GM12875 (cell line): ENCODE measurements around the gene APOM.

ENCODE experiments used
- H3K4me3 ChIP-seq: one replicate; pipeline ENCODE4 v1.5.1; 2011; ENCODE audit warnings: low read depth, low read length, control low read depth
- TF ChIP-seq, protein P1 (sequence below): IDR thresholded peaks from 2 replicates; pipeline ENCODE4 v1.5.1; 2011; ENCODE audit warnings: low read depth, mild to moderate bottlenecking, control low read depth, inconsistent platforms, low read length, moderate library complexity, borderline replicate concordance; ENCODE audit not compliant: insufficient read depth

The APOM gene

GRCh38 chr6:31692886-31693285, 37.2 kb downstream of the APOM start:
- TF ChIP-seq, protein P1, sequence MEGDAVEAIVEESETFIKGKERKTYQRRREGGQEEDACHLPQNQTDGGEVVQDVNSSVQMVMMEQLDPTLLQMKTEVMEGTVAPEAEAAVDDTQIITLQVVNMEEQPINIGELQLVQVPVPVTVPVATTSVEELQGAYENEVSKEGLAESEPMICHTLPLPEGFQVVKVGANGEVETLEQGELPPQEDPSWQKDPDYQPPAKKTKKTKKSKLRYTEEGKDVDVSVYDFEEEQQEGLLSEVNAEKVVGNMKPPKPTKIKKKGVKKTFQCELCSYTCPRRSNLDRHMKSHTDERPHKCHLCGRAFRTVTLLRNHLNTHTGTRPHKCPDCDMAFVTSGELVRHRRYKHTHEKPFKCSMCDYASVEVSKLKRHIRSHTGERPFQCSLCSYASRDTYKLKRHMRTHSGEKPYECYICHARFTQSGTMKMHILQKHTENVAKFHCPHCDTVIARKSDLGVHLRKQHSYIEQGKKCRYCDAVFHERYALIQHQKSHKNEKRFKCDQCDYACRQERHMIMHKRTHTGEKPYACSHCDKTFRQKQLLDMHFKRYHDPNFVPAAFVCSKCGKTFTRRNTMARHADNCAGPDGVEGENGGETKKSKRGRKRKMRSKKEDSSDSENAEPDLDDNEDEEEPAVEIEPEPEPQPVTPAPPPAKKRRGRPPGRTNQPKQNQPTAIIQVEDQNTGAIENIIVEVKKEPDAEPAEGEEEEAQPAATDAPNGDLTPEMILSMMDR: no peak
- no peak overlapping the region for H3K4me3 ChIP-seq

- H3K4me3 ChIP-seq: no peak overlapping the region
- TF ChIP-seq, protein P1: no peak
These were observed 37.8 kb downstream of the APOM start for GRCh38 chr6:31693535-31693934.

DNA sequence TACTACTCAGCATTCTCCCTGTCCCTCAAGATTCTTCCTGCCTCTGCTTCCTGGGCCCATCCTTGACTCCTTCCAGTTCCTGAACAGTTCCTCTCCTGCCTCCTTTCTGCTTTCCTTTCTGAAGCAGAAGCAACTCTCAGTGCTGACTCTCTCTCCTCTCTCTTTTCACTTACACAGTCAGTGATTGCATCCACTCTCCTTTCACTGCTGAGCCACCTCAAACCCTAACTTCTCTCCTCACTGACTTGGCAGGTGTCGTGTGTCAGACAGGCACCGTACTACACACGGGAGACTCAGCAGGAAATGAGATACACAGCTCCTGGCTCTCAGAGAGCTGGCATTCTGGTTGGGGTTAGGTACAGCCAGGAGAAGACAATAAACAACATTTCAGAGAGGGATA, 41.9 kb downstream of the APOM start:
- no peak overlapping the region for H3K4me3 ChIP-seq
- TF ChIP-seq, protein P1: no peak

DNA sequence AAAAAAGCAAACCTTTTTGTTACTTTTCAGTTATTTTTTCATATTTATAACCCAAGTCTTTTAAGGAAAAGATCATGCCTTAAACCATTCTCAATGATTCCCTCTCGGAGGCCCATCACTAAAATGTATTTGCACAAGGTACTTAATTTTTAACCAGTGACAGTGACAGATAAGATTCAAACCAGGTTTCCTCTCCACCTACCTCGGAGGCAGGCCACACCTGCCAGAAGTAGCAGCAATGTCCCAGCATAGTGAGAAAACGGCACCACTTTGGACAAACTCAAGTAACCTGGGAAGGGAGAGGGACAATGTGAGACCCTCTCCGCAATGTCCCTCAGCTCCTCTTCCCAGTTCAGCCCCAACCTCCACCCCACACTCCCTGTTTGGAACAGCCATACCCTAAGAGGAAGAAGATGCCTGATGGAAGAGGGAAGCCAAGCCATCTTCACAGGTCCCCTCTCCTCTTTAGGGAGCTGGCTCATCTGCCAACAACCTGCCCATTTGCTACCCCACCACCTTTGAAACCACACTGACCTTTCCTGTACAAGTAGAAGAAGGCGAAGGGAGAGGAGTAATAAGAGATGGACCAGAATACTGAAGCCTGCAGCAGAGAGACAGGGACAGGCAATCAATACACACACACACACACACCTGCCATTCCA, 45.2 kb downstream of the APOM start:
- TF ChIP-seq, protein P1: no peak
- no peak overlapping the region for H3K4me3 ChIP-seq

DNA sequence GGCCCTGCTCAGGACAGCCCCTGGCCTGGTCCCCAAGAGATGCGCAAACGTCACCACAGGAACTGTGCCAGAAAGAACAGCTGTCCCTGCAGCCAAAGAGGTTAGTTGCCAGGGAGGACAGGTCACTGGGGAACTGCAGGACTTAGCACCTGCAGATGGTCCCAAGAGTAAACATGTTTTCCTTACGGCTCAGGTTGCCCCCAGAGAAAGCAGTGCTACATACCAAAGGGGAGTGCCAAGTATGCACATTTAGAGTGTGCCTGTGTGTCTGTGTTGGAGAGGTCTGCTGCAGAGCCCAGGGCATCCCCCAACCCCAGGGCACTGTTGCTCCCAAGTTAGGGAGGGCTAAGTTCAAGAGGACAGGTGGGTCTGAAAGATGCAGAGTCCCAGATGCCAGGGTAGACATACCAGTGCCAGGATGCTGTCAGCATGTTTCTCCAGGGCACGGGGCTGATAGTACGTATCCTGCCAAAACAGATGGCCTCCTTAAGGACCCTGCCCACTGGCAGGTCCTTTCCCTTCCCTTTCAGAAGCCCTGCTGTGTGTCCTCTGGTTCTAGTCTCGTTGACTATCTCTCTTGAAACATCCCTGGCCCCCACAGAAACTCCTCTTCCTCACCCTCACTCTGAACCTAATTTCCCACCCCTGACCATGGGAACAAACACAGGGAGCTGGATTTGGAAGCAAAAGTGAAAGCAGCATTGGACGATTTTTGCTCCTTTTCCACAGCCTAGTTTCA, 46.1 kb downstream of the APOM start:
- TF ChIP-seq, protein P1: no peak

GRCh38 chr6:31702405-31702818, 46.7 kb downstream of the APOM start:
- H3K4me3 ChIP-seq: peak overlapping the region; percentile 62
- TF ChIP-seq, protein P1: no peak

More for the DNA sequence above, 46.1 kb downstream of the APOM start:
- peak overlapping the region; percentile 62 for H3K4me3 ChIP-seq
